HG03442 (cell line): ENCODE results near the gene SEC14L6.

Experiments
- ATAC-seq: cut with Tn5 transposase; IDR thresholded peaks from one replicate; pipeline ENCODE4 v1.9.1; 2021; ENCODE audit warnings: mild to moderate bottlenecking, moderate library complexity; ENCODE audit not compliant: unreplicated experiment

SEC14L6 gene

DNA sequence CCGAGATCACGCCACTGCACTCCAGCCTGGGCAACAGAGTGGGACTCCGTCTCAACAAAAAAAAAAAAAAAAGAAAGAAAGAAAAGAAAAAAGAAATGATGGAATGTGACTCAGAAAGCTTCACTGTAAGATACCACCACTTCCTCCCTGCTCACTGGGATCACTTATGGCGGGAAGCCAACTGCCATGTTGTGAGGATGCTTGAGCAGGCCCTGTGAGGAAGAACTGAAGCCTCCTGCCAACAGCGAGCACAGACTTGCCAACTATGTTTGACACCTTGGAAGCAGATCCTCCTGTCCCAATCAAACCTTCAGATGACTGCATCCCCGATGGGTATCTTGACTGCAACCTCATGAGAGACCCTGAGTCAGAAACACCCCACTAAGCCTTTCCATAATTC is 8.3 kb downstream of the SEC14L6 start:
- ATAC-seq: no peak

DNA sequence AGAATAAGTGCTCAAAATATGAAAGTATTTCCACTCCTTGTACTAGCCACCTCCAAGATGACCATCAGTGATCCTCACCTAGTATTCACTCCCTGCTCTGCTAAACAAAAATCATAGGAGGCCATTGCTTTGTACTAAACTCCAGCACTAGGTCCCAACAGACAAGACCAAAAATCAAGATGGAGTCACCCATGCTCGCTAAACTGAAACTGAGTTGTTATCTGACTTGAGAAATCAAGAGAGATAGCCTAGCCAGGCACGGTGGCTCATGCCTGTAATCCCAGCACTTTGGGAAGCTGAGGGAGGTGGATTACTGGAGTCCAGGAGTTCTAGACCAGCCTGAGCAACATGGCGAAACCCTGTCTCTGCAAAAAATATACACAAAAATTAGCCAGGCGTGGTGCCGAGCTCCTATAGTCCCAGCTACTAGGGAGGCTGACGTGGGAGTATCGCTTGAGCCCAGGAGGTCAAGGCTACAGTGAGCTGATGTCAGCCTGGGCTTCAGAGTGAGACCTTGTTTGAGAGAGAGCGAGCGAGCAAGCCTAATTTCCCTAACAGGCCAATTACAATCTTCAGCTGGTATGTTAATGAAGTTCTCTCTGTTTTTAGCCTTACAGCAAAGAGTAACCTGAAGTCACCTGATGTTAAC is 9.3 kb downstream of the SEC14L6 start:
- no peak for ATAC-seq

DNA sequence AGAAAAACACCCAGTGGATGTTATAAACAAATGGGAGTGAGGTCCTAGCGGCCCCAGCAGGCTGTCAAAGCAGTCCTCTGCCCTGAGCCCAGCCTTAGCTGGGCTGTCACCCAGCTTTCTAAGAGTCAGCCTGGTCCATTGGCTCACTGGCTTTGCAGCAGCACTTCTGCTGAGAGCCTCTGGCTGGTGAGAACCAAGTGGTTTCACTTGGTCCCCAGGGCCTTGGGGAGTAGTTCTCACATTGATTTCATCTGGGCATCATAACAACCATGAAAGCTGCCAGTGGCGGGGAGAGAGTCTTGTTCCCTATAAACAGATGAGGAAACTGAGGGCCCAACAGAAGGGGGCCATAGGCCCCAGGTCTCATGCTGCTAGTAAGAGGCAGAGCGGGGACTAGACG is 11.4 kb downstream of the SEC14L6 start:
- ATAC-seq: no peak

DNA sequence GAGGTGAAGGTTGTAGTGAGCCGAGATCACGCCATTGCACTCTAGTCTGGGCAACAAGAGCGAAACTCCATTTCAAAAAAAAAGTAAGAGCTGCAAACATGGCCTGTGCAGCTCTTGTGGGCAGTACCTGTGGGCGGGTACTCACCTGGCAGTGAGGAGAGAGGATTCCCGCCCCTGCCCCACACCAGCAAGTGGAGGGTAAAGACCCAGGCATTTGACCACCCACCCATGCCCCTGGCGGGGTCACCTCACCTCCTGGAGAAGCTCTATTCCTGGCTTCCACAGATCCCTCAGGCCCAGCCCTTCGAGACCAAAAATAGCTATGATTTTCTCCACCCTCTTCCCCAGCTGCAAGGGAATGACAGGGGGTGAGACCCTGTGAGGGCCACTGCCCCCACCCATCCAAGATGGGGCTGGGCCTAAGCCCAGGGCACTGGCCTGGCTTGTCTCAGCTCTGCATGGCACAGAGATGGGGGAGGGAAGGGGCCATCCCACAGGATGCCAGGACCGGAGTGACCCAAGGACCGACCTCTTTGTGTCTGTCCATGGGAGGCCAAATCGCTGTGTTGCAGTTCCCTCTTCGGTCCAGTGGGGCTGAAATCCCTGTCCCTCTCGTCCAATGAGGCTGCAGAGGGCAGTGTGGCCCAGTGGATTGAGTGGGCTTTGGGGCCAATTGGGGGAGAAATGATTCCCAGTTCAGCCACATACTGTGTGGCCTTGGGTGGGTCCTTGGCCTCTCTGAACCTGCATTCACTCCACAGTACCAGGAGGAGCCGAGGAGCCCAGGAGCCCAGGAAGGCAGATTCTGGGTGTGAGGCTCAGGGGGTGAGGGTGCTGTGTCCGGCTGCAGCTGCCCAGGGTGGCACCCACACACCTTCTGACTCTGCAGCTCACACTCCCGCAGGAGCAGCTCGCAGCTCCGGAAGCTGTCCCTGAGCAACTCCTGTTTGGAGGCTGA is 14.6 kb downstream of the SEC14L6 start:
- no peak for ATAC-seq

DNA sequence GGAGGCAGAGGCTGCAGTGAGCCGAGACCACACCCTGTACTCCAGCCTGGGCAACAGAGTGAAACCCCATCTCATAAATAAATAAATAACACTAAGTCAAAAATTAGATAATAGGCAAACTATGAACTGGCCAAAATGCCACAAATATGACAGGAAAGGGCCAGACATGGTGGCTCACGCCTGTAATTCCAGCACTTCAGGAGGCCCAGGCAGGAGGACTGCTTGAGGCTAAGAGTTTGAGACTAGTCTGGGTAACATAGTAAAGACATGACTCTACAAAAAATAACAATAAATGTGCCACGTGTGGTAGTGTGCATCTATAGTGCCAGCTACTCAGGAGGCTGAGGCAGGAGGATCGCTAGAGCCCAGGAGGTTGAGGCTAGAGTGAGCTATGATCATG is 19.9 kb downstream of the SEC14L6 start:
- no peak for ATAC-seq

DNA sequence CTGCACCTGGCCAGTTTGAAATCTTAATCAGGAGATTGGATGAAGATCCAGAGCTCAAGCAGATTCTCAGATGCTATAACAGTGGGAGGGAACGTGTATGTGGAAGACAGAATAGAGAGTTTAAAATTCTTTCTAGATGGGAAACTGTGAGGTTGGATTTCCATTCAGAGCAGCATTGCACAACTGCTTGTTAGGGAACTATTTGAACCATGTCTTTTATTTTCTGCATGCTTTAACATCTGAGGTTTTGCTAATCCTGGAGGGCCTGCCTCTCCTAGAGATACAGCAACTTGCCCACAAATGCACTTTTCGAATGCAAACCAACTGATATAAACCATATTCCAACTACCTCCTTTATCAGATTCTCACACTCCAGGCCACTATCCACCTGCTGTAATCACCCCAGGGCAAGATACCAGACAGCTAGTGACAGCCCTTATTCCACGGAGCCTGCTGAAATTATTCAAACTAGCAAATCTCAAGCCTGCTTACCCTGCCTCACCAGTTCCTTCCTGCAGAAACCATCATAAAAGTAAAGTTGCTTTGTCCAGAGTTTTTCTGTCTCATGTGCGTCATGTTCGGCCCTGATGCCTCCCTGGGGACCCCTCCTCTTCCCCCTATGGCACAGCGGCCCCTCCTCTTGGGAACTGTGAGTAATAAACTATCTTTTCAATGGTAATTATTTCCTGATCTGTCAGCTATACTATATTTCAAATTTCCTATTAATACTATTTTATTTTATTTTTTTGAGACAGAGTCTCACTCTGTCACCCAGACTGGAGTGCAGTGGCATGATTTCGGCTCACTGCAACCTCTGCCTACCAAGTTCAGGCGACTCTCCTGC is 22.7 kb downstream of the SEC14L6 start:
- no peak for ATAC-seq

DNA sequence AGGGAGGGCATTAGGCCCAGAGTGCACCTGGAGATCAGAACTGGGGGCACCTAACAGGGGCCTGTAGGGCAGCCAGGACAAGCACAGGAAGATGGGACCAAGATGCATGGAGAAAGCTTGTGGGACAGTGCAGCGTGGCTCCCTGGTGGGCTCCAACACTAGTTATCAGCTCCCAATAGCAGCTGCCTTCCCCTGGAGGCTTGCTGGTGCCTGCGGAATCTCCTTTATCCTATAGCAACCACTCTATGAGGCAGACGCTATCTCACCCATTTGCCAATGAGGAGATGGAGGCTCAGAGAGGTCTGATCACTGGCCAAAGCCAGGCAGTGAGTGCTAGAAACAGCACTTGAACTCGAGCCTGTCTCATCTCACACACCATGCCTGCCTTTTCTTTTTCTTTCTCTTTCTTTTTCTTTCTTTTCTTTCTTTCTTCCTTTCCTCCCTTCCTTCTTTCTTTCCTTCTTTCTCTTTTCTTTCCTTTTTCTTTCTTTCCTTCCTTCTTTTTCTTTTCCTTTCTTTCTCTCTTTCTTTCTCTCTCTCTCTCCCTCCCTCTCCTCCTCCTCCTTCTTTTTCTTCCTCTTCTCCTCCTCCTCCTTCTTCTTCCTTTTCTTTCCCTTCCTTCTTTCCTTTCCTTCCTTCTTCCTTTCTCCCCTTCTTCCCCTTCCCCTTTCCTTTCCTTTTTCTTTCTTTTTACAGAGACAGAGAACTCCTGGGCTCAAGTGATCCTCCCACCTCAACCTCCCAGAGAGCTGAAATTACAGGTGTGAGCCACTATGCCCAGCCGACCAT is 25.0 kb downstream of the SEC14L6 start:
- no peak for ATAC-seq

DNA sequence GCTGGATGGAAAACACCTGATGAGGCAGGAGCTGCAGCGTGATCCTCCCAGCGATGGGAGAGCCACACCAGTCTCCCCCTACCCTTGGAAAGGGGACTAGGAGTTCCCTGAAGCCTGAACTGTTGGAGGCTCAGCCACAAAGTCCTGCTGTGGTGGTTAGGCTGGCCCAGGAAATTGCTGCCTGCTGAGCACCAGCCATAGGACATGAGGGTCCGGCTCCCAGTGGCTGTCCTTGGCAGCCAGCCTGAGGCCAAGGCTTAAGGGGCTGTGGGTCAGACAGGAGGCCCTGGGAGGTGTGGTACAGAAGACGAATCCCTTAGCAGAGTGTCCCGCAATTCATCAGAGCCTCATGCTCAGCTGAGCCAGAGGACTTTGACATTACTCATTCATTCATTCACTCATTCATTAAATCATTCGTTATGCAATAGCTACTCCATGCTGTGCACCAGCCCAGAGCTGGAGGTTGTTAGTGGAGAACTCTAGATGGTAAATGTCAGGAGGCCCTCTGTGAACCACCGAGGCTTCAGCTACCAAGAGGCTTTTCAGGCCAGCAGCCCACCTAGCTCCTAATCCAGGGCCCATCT is 26.6 kb downstream of the SEC14L6 start:
- ATAC-seq: no peak

DNA sequence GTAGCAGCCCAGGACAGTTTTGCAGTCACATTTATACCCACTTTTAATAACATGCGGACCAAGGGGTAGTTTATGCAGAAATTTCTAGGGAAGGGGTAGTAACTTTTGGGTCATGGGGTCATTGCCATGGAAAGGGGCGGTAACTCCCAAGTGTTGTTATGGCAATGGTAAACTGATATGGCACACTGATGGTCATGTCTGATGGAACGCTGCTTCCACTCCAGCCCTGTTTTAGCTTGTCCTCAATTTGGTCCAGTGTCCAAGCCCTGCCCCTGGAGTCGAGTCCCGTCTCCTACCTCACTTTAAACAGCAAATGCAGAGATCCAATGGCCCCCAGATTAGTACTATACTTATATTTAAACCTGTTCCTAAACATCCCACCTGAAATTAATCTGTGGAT is 29.8 kb downstream of the SEC14L6 start:
- ATAC-seq: no peak

DNA sequence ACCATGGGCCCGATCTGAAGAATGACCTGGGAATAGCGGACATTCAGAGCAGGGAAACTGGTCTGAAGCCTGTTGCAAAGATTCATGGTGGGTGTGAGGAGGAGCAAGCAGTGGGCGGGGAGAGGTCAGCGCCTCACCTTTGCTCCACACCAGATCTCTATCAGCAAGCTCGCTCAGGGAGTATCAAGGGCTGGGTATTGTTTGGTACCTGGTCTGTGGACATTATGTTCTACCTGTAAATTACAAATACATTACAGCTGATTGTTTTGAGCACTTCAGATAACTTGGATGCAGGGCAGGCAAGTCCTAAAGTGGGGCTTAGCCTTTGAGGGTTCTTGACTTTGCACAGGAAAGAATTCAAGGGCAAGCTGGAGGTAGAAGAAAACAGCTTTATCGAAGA is 30.3 kb downstream of the SEC14L6 start:
- ATAC-seq: no peak

DNA sequence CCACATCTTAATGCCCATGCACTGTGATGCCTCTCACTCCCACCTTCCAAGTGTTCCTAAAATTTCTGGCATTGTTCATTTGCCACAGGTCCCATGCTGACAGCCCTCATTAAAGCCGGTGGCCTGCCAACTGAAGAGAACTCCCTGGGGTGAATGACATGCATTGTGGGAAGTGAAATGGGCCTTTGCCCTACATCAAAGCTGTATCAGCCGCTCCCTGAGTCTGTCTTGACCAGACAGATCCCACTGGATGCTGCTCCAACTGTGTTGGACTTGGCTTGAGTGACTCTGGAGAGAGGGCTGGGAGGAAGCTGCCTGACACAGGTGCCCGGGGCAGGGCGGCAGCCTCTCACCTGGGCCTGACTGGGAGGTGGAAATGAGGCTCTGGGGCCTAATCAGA is 32.3 kb downstream of the SEC14L6 start:
- no peak for ATAC-seq

DNA sequence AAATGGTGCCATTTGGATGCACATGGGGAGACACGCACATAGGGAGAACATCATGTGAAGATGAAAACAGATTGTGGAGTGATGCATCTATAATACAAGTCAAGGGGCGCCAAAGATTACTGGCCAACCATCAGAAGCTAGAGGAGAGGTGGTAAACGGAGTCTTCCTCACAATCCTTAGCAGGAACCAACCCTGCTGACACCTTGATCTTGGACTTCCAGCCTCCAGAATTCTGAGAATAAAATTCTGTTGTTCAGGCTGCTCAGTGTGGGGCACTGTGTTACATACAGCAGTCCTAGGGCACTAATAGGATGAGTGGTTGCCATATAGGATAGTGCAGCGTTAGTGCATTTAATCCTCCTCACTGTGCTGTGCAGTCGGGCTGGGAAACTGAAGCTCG is 33.1 kb downstream of the SEC14L6 start:
- no peak for ATAC-seq

DNA sequence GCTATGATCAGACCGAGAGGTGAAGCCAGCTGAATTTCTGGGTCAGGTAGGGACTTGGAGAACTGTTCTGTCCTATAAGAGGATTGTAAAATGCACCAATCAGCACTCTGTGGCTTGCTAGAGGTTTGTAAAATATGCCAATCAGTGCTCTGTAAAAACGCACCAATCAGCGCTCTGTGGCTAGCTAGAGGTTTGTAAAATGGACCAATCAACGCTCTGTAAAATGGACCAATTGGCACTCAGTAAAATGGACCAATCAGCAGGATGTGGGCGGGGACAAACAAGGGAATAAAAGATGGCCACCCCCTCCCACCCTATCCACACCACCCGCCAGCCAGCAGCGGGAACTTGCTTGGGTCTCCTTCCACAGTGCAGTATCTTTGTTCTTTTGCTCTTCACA is 34.6 kb downstream of the SEC14L6 start:
- ATAC-seq: no peak

DNA sequence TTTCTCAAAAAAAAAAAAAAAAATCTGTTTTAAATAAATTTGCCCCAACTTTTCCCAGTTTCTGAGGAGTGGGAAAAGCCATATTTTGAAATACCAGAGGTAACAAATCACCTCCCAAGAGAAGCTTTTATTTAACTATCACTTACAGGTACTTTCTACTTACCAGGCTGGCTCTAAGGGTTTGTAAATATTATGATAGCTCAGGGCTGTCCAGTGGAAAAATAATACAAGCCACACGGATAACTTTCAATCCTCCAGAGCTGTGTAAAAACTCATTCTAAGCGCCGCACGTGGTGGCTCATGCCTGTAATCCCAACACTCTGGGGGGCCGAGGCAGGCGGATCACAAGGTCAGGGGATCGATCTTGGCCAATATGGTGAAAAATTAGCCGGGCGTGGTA is 35.4 kb downstream of the SEC14L6 start:
- ATAC-seq: no peak

DNA sequence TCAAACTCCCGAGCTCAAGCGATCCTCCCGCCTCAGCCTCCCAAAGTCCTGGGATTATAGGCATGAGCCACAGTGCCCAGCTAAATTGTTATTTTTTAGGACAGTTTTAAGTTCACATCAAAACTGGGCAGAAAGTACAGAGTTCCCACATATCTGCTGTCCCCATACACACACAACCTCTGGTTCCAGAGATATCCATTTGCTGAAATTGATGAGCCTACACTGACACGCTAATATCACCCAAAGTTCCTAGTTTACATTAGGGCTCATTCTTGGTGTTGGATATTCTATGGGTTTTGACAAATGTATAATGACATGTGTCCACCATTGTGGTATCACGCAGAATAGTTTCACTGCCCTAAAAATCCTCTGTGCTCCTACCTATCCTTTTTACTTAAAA is 38.3 kb downstream of the SEC14L6 start:
- no peak for ATAC-seq

DNA sequence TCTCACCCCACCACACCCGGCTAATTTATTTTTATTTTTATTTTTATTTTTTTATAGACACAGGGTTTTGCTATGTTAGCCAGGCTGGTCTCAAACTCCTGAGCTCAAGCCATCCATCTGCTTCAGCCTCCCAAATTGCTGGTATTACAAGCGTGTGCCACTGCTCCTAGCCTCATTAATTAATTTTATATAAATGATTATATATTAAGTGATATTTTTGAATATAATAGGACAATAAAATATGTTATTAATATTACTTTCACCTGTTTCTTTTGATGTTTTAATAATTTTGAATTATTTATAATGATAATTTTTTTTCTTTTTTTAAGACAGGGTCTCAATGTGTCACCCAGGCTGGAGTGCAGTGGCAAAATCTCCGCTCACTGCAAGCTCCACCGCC is 38.9 kb downstream of the SEC14L6 start:
- ATAC-seq: no peak

DNA sequence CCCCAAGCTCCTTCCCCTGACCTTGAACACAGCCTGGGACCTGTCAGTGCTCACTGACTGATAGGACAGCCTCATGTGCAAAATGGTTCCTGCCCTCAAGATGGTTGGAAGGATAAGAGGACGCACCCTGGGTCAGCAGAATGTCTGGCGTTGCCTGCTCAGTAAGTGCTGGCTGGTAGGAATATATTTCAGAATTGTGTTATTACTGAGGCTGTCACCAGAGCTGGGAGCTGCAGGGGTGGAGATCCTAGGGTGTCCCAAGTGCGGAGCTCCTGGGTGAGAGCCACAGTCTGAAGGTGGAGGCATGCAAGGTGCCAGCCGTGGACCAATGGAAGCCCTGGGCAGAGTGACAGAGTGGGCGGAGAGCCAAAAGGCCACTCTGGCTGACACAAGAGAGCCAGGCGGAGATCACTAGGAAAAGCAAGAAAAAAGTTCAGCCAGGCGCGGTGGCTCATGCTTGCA is 40.0 kb downstream of the SEC14L6 start:
- no peak for ATAC-seq

DNA sequence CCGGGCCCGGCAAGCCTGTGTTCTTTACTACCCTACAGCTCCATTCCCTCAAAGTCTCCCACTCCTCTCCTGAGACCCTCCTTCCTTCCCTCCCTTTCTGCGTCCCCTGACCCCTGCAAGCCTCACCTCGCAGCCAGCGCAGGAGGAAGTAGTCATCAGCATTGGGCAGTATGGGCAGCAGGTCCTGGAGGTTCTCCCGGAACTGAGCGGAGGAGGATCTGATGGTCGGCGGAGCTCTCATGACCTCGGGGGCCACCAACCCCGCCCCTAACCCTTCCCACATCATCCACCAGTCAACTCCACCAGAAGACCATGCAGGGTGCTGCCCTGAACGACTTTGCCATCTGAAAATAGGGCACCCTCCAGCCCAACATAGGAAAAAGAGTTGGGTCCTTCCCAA is 43.0 kb downstream of the SEC14L6 start:
- no peak for ATAC-seq

DNA sequence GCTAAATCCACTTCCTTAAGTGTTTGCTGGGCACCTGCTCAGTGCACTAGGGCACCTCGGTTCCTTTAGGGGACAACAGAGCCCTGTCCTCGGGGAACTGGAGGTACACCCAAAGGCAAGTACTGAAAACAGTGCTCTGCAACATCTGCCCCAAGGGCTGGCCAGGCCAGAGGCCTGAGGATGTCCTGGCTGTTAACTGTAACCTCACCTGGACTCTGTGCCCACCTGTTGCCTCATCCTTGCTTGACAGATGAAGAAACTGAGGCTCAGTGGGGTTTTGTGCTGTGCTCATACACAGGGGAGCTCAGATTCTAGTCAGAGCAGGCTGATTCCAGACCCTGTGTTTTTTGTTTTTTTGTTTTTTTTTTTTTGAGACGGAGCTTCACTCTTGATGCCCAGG is 43.6 kb downstream of the SEC14L6 start:
- ATAC-seq: no peak

DNA sequence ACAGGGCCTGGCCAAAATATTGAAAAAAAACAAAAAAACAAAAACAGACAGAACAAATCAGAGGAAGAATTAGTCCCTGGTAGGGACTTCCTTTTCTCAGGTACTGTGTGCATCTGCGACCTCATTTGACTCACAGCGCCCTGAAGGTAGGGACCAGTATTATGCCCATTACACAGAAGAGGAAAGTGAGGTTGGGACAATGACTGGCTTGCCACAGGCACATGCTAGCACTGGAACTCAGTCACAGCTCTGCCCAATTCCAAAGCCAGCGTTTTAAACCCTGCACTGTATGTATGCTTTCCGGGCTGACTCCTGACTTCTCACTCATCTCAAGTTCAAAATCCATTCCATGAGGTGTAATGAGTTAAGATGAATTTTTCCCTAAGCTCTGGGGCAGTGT is 44.4 kb downstream of the SEC14L6 start:
- ATAC-seq: no peak
